ENCODE measurements around the gene ARHGEF10L.

Gene ARHGEF10L

DNA sequence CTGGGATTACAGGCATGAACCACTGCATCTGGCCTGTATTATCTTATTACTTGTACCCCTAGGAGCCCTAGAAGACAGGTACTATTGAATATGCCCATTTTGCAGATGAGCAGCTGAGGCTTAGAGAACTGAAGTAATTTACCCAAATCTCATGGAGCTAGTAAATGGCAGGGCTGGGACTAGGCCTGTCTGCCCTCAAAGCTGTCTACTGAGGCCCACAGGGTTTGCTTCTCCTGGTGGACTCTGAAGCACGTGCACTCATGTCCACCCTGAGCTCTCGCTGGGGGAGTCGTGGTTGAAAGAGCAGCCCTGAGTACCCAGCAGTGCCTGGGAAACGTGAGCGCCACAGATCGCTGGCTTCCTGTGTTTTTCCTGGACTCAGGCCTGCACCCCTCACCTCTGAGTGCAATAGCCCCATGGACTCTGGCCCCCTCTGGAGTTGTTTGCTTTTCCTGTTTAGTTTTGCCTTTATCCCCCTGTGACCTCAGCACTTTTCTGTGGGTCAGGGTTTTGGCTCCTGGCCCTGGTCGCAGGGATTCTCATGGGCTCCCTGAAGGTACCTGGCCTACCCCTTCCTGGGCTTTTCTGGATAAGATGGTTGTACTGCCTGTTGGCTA, 52.4 kb downstream of the ARHGEF10L start:
- in situ Hi-C loops (cut with HindIII; ENCODE audit: low pct_ligation_motif_present, low sequenced_read_pairs), result no loop called here
- Histone ChIP-seq H3K36me3 (replicated peaks) (no peaks in the 10 kb centered on the region), H3K27me3 (replicated peaks) (no peaks in the 10 kb centered on the region), H3K4me3 (ENCODE audit: low read depth, low read length) (no peak overlapping the region), H3K27ac (no peak overlapping the region)
- no peak for DNase-seq
- TF ChIP-seq CTCF (IDR thresholded peaks at IDR 0.05; ENCODE audit: low read depth, low read length, missing control alignments), result no peak

- in situ Hi-C loops (cut with HindIII; ENCODE audit: low pct_ligation_motif_present, low sequenced_read_pairs), result no loop called here
- Histone ChIP-seq H3K4me3 (ENCODE audit: low read depth, low read length) (no peak overlapping the region), H3K27ac (no peak overlapping the region), H3K27me3 (replicated peaks) (no peaks in the 10 kb centered on the region), H3K36me3 (replicated peaks) (no peaks in the 10 kb centered on the region)
- DNase-seq, result no peak
- TF ChIP-seq CTCF (IDR thresholded peaks at IDR 0.05; ENCODE audit: low read depth, low read length, missing control alignments), result no peak
These were observed 54.5 kb downstream of the ARHGEF10L start for GRCh38 chr1:17594026-17594425.

DNA sequence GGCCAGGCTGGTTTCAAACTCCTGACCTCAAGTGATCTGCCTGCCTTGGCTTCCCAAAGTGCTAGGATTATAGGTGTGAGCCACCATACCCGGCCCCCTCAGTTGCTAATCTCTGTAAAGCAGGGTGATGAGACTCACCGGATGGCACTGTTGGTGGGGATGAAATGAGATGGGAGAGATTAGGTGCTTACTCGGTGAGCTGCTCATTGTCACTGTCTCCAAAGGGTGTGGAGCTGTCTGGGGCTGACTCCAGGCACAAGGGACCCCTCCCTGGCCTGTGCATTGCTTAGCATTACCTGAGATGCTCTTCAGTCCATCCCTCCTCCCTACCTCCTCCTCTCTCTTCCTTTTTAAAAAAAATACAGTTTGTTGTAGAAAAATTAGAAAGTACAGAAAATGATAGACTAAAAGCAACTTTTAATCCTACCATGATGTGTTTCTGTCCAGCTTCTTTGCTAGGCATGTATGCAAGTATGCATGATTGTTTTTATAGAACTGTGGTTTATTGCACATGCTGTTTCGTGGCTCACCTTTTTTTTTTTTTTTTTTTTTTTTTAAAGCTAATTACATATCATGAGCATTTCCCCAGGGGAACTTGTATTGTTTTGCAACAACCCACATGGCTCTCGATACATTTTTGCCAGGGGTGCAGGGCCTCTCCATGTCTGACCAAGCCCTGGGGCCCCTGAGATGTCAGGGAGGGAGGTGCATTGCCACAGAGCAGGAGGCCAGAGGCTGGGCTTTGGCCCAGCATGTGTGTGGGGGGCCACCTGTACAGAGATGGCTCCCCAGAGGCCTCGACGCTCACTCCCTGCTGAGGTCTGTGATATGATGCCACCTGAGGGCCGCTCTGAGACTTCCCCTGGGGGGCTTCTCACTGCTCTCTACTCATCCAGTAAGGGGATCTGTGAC, 55.4 kb downstream of the ARHGEF10L start:
- in situ Hi-C loops (cut with HindIII; ENCODE audit: low pct_ligation_motif_present, low sequenced_read_pairs), result no loop called here
- no peak for TF ChIP-seq CTCF (IDR thresholded peaks at IDR 0.05; ENCODE audit: low read depth, low read length, missing control alignments)

GRCh38 chr1:17595602-17595925, 56.1 kb downstream of the ARHGEF10L start:
- in situ Hi-C loops (cut with HindIII; ENCODE audit: low pct_ligation_motif_present, low sequenced_read_pairs), result no loop called here
- no peak for DNase-seq
- H3K27me3 ChIP-seq (replicated peaks), result no peaks in the 10 kb centered on the region
- no peak for TF ChIP-seq CTCF (IDR thresholded peaks at IDR 0.05; ENCODE audit: low read depth, low read length, missing control alignments)
- no peak overlapping the region for H3K27ac ChIP-seq
- H3K4me3 ChIP-seq (ENCODE audit: low read depth, low read length), result no peak overlapping the region
- no peaks in the 10 kb centered on the region for H3K36me3 ChIP-seq (replicated peaks)

More for the DNA sequence above, 55.4 kb downstream of the ARHGEF10L start:
- no peaks in the 10 kb centered on the region for H3K36me3 ChIP-seq (replicated peaks)
- H3K27me3 ChIP-seq (replicated peaks), result no peaks in the 10 kb centered on the region
- no peak for DNase-seq
- H3K27ac ChIP-seq, result no peak overlapping the region
- no peak overlapping the region for H3K4me3 ChIP-seq (ENCODE audit: low read depth, low read length)

GRCh38 chr1:17596186-17596585, 56.7 kb downstream of the ARHGEF10L start:
- no peak for TF ChIP-seq CTCF (IDR thresholded peaks at IDR 0.05; ENCODE audit: low read depth, low read length, missing control alignments)
- DNase-seq, result no peak
- in situ Hi-C loops (cut with HindIII; ENCODE audit: low pct_ligation_motif_present, low sequenced_read_pairs), result no loop called here
- Histone ChIP-seq H3K27me3 (replicated peaks) (no peaks in the 10 kb centered on the region), H3K27ac (no peak overlapping the region), H3K36me3 (replicated peaks) (no peaks in the 10 kb centered on the region), H3K4me3 (ENCODE audit: low read depth, low read length) (no peak overlapping the region)
